GM18858 (cell line): ENCODE results near the gene PSMB11.

Experiments used
- ATAC-seq: cut with Tn5 transposase; IDR thresholded peaks from one replicate; pipeline ENCODE4 v1.9.1; 2021; ENCODE audit not compliant: unreplicated experiment

PSMB11 gene

DNA sequence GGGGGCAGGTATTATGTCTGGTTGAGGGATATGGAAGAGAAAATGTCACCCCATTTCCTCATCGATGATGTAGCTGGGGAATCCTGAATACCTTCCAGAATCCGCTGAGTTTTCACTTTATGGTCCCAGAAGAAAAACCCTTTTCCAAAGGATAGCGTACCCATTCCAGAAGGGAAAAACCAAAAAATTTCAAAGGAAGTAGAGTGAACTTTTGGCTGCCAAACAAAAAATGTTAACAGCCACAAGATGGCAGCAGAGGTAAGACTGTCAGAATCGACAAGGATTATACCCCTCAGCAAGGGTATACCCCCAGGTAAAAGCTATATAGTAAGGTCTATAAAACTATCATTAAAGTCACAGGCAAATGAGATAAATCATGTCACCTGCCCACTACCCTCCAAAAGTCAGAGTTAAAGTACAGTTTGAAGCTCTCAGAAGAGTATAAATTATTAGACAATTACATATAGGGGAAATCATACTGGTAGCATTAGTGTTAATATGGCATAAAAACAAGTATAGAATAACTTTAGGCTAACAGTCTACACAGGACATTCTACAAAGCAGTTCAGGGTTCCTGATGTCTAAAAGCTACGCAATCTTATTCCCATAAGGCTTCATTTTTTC, 34.9 kb downstream of the PSMB11 start:
- ATAC-seq: no peak

DNA sequence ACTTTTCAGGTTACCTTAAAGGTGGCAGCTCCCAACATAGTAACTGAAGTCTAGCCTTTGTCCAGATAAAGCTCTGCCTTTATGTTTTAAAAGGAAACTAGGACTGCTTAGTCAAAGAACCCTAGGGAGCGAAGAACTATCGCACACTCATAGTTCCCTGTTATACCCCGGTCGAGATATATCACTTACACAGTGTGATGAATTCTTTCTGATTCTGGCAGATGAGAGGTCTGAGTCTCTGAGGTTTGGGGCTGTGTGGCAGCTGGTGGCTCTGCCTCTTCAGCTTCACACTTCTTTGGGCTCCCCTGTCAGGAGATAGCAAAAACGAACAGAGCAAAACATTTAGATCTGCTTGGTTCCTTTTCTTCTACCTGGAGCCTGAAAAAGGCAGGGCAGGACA, 36.0 kb downstream of the PSMB11 start:
- ATAC-seq: no peak

DNA sequence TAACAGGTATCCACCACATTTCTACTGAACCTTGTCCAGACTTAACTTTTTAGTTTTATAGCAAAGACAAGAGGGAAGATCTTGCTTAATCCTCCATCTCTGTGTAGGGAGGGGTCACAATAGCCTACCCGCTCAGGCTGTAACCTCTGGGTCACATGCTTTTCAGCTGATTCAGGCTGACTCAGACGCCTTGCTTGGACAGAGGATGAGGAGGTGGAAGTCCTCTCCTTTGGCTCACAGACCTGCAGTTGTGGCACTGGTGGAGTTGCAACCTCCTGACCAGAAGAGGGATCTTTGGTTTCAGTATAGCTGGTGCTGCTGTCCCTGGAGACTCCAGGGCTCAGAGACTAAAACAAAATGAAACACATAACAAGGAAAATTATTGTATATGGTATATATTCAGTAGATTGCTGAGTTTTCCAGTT, 36.7 kb downstream of the PSMB11 start:
- ATAC-seq: no peak

DNA sequence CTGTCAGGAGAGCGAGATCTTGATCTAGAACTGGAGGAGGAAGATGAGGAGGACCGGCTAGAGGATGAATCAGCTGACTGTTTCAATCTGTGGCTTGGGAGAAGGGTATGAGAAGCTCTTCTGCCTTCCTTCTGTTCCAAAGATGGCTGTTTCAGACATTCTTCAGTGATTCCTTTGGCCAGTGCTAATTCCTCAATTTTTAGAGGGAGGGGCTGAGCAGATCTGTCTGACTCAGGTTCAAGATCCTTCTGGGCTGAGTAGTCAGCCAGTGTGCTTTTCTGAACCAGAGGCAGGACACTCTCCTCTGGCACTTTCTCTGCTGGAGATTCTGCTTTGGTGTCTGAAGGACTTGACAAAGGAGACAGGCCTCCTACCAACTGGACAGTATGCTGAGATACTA, 37.7 kb downstream of the PSMB11 start:
- no peak for ATAC-seq

DNA sequence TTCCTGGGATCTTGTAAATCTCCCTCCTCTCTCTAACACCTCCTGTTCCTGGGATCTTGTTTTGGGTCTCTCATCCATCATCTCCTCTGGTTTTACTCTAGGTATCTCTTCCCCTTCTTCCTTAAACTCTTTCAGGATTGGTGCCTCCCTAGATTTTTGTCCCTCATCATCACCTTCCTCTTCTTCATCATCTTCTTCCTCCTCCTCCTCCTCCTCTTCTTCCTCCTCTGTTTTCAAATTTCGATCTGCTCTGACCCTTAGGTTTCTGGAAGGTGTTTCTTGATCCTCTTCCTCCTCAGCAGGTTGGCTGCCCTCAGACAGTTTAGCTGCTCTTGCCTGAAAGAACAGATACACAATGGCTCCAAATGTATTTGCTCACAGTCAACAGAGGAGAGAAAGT, 38.5 kb downstream of the PSMB11 start:
- ATAC-seq: no peak

DNA sequence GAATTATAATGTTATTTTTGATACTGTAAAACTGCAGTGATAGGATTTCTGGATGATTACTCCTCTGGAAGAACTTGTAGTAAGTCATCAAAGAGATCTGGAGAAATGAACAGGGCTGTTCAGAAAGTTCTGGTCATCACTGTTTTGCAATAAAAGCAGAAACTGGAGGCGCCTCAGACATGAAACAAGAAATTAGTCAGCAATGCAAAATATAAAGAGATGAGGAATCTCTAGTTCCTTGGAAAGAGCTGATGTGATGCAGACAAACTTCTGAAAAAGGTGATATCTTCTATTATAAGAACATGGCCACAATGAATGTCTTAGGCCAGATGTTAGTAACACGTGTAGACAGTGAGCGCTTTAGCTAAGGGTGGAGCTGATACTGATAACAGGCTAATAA, 43.4 kb downstream of the PSMB11 start:
- no peak for ATAC-seq

DNA sequence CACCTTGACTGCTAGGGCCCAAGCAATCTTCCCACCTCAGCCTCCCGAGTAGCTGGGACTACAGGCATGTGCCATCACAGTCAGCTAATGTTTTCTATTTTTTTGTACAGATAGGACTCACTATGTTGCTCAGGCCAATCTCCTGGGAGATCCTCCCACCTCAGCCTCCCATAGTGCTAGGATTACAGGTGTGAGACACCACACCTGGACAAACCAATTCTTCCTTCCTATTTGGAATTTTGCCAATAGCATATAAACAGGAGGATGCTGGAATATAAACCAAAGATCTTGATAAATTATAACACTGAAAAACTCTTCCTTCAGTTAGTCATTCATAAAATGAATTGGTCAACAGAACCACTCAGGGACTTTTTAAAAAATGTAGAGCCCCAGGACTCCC, 44.6 kb downstream of the PSMB11 start:
- ATAC-seq: no peak

DNA sequence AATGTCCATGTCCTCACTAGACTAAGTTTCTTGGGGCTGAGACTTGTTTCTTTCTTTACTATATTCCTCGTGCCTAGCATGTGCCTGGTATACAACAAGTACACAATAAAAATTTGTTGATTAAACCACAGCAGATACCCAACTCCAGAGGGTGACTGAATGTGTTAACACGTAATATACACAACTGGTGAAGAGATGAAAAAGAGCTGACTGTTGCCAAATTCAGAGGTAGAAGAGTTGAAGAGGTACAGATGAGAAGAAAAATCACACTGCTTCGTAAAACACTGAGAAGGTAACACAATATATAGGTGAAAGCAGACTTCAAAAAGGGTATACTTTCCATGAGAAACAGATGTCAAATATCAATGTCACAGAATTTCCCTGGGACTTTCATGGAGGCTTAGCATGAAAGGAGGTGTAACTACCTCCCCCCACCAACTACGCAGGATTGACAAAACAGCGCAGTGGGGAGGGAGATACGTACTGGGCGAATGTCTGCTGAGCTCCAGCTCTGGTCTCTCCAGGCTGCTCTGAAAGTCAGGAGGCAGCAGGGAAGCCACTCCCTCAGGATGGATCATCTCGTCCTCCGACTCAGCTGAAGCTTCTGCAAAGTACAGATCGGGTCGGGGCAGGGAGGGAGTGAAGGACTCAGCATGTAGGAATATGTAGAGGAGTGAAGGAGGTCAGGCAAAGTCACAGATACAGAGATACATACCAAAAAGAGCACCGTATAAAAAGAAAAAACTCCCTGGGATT, 47.7 kb downstream of the PSMB11 start:
- ATAC-seq: no peak

DNA sequence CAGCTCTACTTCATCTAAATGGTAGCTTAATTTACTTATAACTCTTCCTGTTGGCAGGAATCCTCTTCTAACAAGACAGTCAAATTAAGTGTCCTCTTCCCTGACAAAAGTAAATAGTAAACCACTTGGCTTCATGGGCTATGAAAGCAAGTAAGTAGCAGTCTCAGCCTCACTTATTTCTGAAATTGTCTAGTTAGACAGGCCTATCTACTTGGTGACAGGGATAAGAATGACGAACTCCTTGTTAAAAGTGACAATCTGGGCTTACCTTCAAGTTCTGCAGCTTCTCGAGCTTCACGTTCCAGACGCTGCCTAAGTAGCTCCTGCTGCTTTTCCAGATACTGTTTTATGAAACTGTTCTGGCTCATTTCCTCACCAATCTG, 48.2 kb downstream of the PSMB11 start:
- no peak for ATAC-seq

DNA sequence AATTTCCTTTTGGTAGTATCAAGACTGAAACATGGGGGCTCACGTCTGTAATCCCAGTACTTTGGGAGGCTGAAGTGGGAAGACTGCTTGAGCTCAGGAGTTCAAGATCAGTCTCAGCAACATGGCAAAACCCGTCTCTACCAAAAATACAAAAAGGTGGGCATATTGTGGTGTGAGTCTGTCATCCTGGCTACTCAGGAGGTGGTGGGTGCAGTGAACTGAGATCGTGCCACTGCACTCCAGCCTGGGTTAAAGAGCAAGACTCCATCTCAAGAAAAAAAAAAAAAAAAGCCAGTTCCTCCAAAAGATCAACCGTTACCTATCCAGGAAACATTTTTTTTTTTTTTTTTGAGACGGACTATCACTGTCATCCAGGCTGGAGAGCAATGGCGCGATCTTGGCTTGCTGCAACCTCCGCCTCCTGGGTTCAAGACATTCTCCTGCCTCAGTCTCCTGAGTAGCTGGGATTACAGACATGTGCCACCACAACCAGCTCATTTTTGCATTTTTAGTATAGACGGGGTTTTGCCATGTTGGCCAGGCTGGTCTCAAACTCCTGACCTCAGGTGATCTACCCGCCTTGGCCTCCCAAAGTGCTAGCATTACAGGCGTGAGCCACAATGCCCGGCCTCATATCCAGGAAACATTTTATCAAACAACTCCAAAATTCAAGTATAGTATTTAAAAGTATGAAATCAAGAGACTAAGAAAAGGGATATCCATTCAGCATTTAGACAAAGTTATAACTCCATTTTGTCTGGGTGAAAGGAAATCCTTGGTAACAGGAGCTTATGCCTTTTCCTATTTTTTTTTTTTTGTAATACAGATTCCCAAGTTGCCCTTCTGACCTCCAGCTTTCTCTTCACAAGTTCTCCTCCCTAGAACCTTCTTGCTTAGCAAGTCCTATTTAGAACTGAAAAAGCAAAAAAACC, 49.5 kb downstream of the PSMB11 start:
- ATAC-seq: no peak

DNA sequence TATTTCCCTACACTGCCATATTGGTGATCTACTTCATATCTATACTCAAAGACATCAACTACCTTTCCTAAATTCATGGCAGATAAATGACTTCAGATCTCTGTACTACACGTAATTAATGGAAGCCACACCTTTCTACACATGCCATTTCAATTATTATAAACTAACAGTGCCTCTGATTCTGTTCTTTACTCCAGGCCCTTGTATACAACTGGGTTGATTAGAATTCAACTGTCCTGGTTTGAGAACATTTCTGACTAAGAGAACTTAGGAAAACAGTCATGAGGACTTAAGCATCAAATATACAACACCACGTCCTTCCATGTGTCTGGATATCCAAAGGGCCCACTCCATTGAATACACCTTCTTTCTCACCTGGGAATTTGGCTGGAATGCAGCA, 51.1 kb downstream of the PSMB11 start:
- no peak for ATAC-seq

DNA sequence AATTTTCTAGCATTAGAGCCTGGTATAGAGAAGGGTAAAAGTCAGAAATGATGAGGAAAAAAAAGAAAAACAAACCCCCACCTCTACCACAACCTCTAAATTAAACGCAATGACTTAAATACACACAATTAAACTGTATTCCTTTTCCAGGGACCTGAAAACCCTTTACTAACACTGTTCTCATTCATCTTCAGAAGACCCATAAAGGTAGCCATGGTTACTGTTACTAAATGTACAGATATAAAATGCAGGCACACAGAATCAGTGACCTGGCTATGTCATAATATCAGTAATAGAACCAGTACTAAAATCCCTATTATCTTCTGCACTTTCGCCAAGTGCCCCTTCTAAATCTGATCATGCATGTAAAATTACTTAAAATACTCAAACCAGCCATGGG, 51.5 kb downstream of the PSMB11 start:
- ATAC-seq: no peak
